ENCODE measurements around the gene SLC25A44. TPM values are rescaled to one million over a fixed set of nuclear protein-coding genes. Genes with fewer than 3 reads are reported as not detected.

Gene SLC25A44
- total RNA-seq, 4 donors from 2014 or later: 9.6 to 19.9 (median 18.9) TPM

- 72 to 77% methylated on average over 3 of the region's 3 CpGs for WGBS, 2 donors (ENCODE audit: low coverage in 1 of 2)
- in situ Hi-C loops (cut with MboI; ENCODE audit: low pct_ligation_motif_present in 1 of 4, low pct_unique_long_range_greater_than_20kb in 1 of 4, low sequenced_read_pairs in 3 of 4): no loop called here
- intact Hi-C loops (cut with DNase I; ENCODE audit: low total_unique reads): no loop called here
These were observed 36.4 kb upstream of the SLC25A44 start for GRCh38 chr1:156157506-156157905.

GRCh38 chr1:156157966-156158365, 35.9 kb upstream of the SLC25A44 start:
- H3K27me3 ChIP-seq: no peaks in the 10 kb centered on the region
- DNase-seq: no peak
- in situ Hi-C loops (cut with MboI; ENCODE audit: low pct_ligation_motif_present in 1 of 4, low pct_unique_long_range_greater_than_20kb in 1 of 4, low sequenced_read_pairs in 3 of 4): no loop called here
- no peaks in the 10 kb centered on the region for H3K36me3 ChIP-seq
- intact Hi-C loops (cut with DNase I; ENCODE audit: low total_unique reads): no loop called here
- peak overlapping the region in 1 of 4 donors; percentile 42 for H3K27ac ChIP-seq
- TF ChIP-seq POLR2AphosphoS5 (IDR thresholded peaks at IDR 0.05) (no peak), CTCF (IDR thresholded peaks at IDR 0.05) (no peak), POLR2A (IDR thresholded peaks at IDR 0.05) (no peak)
- no peaks in the 10 kb centered on the region for H3K9me3 ChIP-seq
- 81 to 100% methylated on average over 1 to 5 of the region's 5 CpGs for WGBS, 2 donors (ENCODE audit: low coverage in 1 of 2)
- H3K4me1 ChIP-seq: peaks cover 7 to 19% (median 9%) of the 10 kb centered on the region in 4 donors
- H3K4me3 ChIP-seq: no peak overlapping the region

More at GRCh38 chr1:156157506-156157905, 36.4 kb upstream of the SLC25A44 start:
- peak overlapping the region in 1 of 4 donors; percentile 42 for H3K27ac ChIP-seq
- no peaks in the 10 kb centered on the region for H3K36me3 ChIP-seq
- no peak overlapping the region for H3K4me3 ChIP-seq
- DNase-seq: no peak
- peaks cover 7 to 19% (median 10%) of the 10 kb centered on the region in 4 donors for H3K4me1 ChIP-seq
- no peaks in the 10 kb centered on the region for H3K27me3 ChIP-seq
- no peaks in the 10 kb centered on the region for H3K9me3 ChIP-seq
- no peak for TF ChIP-seq POLR2A (IDR thresholded peaks at IDR 0.05)
- no peak for TF ChIP-seq CTCF (IDR thresholded peaks at IDR 0.05)
- no peak for TF ChIP-seq EP300 (IDR thresholded peaks at IDR 0.05; ENCODE audit: low read depth)
- TF ChIP-seq POLR2AphosphoS5 (IDR thresholded peaks at IDR 0.05): no peak

- intact Hi-C loops (cut with DNase I; ENCODE audit: low total_unique reads): no loop called here
- Histone ChIP-seq H3K4me1 (peaks cover 0 to 12% (median 8%) of the 10 kb centered on the region in 4 donors), H3K27ac (peak overlapping the region; percentile 63 to 65 (median 64)), H3K36me3 (no peaks in the 10 kb centered on the region), H3K27me3 (no peaks in the 10 kb centered on the region), H3K9me3 (no peaks in the 10 kb centered on the region), H3K4me3 (peak overlapping the region in 2 of 4 donors; percentile 28 to 49)
- in situ Hi-C loops (cut with MboI; ENCODE audit: low pct_ligation_motif_present in 1 of 4, low pct_unique_long_range_greater_than_20kb in 1 of 4, low sequenced_read_pairs in 3 of 4): no loop called here
- 83% methylated on average over 13 of the region's 13 CpGs; no CpG with 5 or more reads in 1 of the 2 donors for WGBS, 2 donors (ENCODE audit: low coverage in 1 of 2)
- TF ChIP-seq CTCF (IDR thresholded peaks at IDR 0.05): no peak
- TF ChIP-seq POLR2A (IDR thresholded peaks at IDR 0.05): no peak
- no peak for TF ChIP-seq EP300 (IDR thresholded peaks at IDR 0.05; ENCODE audit: low read depth)
- no peak for TF ChIP-seq POLR2AphosphoS5 (IDR thresholded peaks at IDR 0.05)
- no peak for DNase-seq
These were observed 33.7 kb upstream of the SLC25A44 start for GRCh38 chr1:156160000-156160742.

GRCh38 chr1:156160743-156161171, 33.1 kb upstream of the SLC25A44 start:
- intact Hi-C loops (cut with DNase I; ENCODE audit: low total_unique reads) (no loop called here), in situ Hi-C loops (cut with MboI; ENCODE audit: low pct_ligation_motif_present in 1 of 4, low pct_unique_long_range_greater_than_20kb in 1 of 4, low sequenced_read_pairs in 3 of 4) (no loop called here)
- Histone ChIP-seq H3K9me3 (no peaks in the 10 kb centered on the region), H3K27ac (peak overlapping the region; percentile 63 to 67 (median 64)), H3K4me1 (peaks cover 0 to 12% (median 8%) of the 10 kb centered on the region in 4 donors), H3K27me3 (no peaks in the 10 kb centered on the region), H3K36me3 (no peaks in the 10 kb centered on the region), H3K4me3 (peak overlapping the region in 3 of 4 donors; percentile 28 to 49 (median 40))
- TF ChIP-seq CTCF (IDR thresholded peaks at IDR 0.05) (no peak), POLR2AphosphoS5 (IDR thresholded peaks at IDR 0.05) (no peak), POLR2A (IDR thresholded peaks at IDR 0.05) (no peak), EP300 (IDR thresholded peaks at IDR 0.05; ENCODE audit: low read depth) (no peak)
- WGBS, 2 donors (ENCODE audit: low coverage in 1 of 2): 46% methylated on average over 12 of the region's 22 CpGs; no CpG with 5 or more reads in 1 of the 2 donors
- peak; percentile 75 for DNase-seq
